ENCODE measurements around the gene ZNF200.

DNA sequence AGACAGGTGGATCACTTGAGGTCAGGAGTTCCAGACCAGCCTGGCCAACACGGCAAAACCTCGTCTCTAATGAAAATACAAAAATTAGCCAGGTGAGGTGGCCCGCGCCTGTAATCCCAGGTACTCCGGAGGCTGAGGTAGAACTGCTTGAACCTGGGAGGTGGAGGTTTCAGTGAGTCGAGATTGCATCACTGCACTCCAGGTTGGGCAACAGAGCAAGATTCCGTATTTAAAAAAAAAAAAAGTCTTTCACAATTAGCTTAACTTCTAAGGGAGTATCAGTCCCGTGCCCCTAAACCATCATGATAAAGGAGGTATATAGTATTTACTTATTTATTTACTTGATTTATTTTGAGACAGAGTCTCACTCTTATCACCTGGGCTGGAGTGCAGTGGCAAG lies 24.9 kb upstream of the ZNF200 start:
- TF ChIP-seq POLR2A (IDR thresholded peaks at IDR 0.05), result no peak
- TF ChIP-seq, protein P1, sequence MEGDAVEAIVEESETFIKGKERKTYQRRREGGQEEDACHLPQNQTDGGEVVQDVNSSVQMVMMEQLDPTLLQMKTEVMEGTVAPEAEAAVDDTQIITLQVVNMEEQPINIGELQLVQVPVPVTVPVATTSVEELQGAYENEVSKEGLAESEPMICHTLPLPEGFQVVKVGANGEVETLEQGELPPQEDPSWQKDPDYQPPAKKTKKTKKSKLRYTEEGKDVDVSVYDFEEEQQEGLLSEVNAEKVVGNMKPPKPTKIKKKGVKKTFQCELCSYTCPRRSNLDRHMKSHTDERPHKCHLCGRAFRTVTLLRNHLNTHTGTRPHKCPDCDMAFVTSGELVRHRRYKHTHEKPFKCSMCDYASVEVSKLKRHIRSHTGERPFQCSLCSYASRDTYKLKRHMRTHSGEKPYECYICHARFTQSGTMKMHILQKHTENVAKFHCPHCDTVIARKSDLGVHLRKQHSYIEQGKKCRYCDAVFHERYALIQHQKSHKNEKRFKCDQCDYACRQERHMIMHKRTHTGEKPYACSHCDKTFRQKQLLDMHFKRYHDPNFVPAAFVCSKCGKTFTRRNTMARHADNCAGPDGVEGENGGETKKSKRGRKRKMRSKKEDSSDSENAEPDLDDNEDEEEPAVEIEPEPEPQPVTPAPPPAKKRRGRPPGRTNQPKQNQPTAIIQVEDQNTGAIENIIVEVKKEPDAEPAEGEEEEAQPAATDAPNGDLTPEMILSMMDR (IDR thresholded peaks at IDR 0.05), result no peak
